ENCODE data around the gene WBP1L.
A peak's percentile ranks its signal among the peaks of the same experiment; 100 is the strongest.
"Not testable (repeated sequence)": the region's sequence is repeated elsewhere in the genome, so short reads cannot be mapped to it uniquely, and the experiment has no call there.

WBP1L gene

GRCh38 chr10:102814873-102815661 lies 71.3 kb downstream of the WBP1L start:
- TF ChIP-seq CTCF (IDR thresholded peaks at IDR 0.05; ENCODE audit: low read depth, low read length, missing control alignments), result no peak
- no peak overlapping the region for H3K4me3 ChIP-seq (replicated peaks; ENCODE audit: low read depth, low read length)
- DNase-seq (ENCODE audit: extremely low read depth, low read depth), result no peak

- no peak overlapping the region for H3K4me3 ChIP-seq (replicated peaks; ENCODE audit: low read depth, low read length)
- peak; percentile 52 for DNase-seq (ENCODE audit: extremely low read depth, low read depth)
- no peak for TF ChIP-seq CTCF (IDR thresholded peaks at IDR 0.05; ENCODE audit: low read depth, low read length, missing control alignments)
Observed at GRCh38 chr10:102815790-102816549, 72.2 kb downstream of the WBP1L start.

GRCh38 chr10:102817175-102817574 lies 73.4 kb downstream of the WBP1L start:
- no peak for DNase-seq (ENCODE audit: extremely low read depth, low read depth)
- no peak for TF ChIP-seq CTCF (IDR thresholded peaks at IDR 0.05; ENCODE audit: low read depth, low read length, missing control alignments)

GRCh38 chr10:102819054-102819453 lies 75.3 kb downstream of the WBP1L start:
- no peak for TF ChIP-seq CTCF (IDR thresholded peaks at IDR 0.05; ENCODE audit: low read depth, low read length, missing control alignments)
- no peak overlapping the region for H3K4me3 ChIP-seq (replicated peaks; ENCODE audit: low read depth, low read length)
- DNase-seq (ENCODE audit: extremely low read depth, low read depth), result no peak

More at GRCh38 chr10:102817175-102817574, 73.4 kb downstream of the WBP1L start:
- H3K4me3 ChIP-seq (replicated peaks; ENCODE audit: low read depth, low read length), result no peak overlapping the region

GRCh38 chr10:102820008-102820407 lies 76.3 kb downstream of the WBP1L start:
- H3K4me3 ChIP-seq (replicated peaks; ENCODE audit: low read depth, low read length); DNase-seq (ENCODE audit: extremely low read depth, low read depth): not testable (repeated sequence)

- DNase-seq (ENCODE audit: extremely low read depth, low read depth), result no peak
- H3K4me3 ChIP-seq (replicated peaks; ENCODE audit: low read depth, low read length), result no peak overlapping the region
- no peak for TF ChIP-seq CTCF (IDR thresholded peaks at IDR 0.05; ENCODE audit: low read depth, low read length, missing control alignments)
Observed at GRCh38 chr10:102822222-102822621, 78.5 kb downstream of the WBP1L start.

- TF ChIP-seq CTCF (IDR thresholded peaks at IDR 0.05; ENCODE audit: low read depth, low read length, missing control alignments), result no peak
- no peak overlapping the region for H3K4me3 ChIP-seq (replicated peaks; ENCODE audit: low read depth, low read length)
- no peak for DNase-seq (ENCODE audit: extremely low read depth, low read depth)
Observed at GRCh38 chr10:102824664-102825063, 80.9 kb downstream of the WBP1L start.

Data from HFF-Myc (cell line).